ENCODE results near the gene ARL6IP4. TPM values are rescaled to one million over a fixed set of nuclear protein-coding genes. Genes with fewer than 3 reads are reported as not detected.

Gene ARL6IP4
- total and polyA plus RNA-seq, 3 experiments from 2014 or later = 172 to 246 (median 181) TPM

GRCh38 chr12:123027726-123028445, 47.4 kb downstream of the ARL6IP4 start:
- Mint-ChIP-seq H3K27ac (no peak overlapping the region), H3K9me3 (no peaks in the 10 kb centered on the region), H3K36me3 (peaks cover 0 to 15% (median 3%) of the 10 kb centered on the region in 3 donors), H3K4me1 (peaks cover 5 to 14% (median 9%) of the 10 kb centered on the region in 3 donors), H3K27me3 (no peaks in the 10 kb centered on the region), H3K4me3 (no peak overlapping the region)
- ChIA-PET CTCF (interaction anchor here (0.9 to 1.4 kb wide), 2 partner anchors 14 to 38 kb away, joined by 3 read pairs; no protein-coding TSS in a partner anchor), POLR2A (no interaction called here)
- H3K27me3 ChIP-seq (ENCODE audit: insufficient read depth, low read length, poor library complexity, severe bottlenecking) = no peaks in the 10 kb centered on the region
- no peak for DNase-seq
- no peak overlapping the region for H3K4me3 ChIP-seq (ENCODE audit: low read length)
- no peak overlapping the region for H3K27ac ChIP-seq (ENCODE audit: low read depth, low read length)
- no peaks in the 10 kb centered on the region for H3K9me3 ChIP-seq (ENCODE audit: low read length)
- peaks cover 8% of the 10 kb centered on the region for H3K4me1 ChIP-seq (ENCODE audit: insufficient read depth, low read length)
- peaks cover 5% of the 10 kb centered on the region for H3K36me3 ChIP-seq (ENCODE audit: insufficient read depth, low read length)

- CTCF ChIA-PET = no interaction called here
- POLR2A ChIA-PET = no interaction called here
- Mint-ChIP-seq H3K27me3 (no peaks in the 10 kb centered on the region), H3K36me3 (peaks cover 0 to 19% (median 3%) of the 10 kb centered on the region in 3 donors), H3K4me3 (no peak overlapping the region), H3K27ac (no peak overlapping the region), H3K9me3 (no peaks in the 10 kb centered on the region), H3K4me1 (peaks cover 8 to 17% (median 12%) of the 10 kb centered on the region in 3 donors)
- Histone ChIP-seq H3K27me3 (ENCODE audit: insufficient read depth, low read length, poor library complexity, severe bottlenecking) (no peaks in the 10 kb centered on the region), H3K36me3 (ENCODE audit: insufficient read depth, low read length) (peaks cover 5% of the 10 kb centered on the region), H3K9me3 (ENCODE audit: low read length) (no peaks in the 10 kb centered on the region), H3K27ac (ENCODE audit: low read depth, low read length) (no peak overlapping the region), H3K4me3 (ENCODE audit: low read length) (no peak overlapping the region), H3K4me1 (ENCODE audit: insufficient read depth, low read length) (peaks cover 10% of the 10 kb centered on the region)
- no peak for DNase-seq
These were observed 48.0 kb downstream of the ARL6IP4 start for GRCh38 chr12:123028475-123028874.

- Mint-ChIP-seq H3K36me3 (peaks cover 1 to 20% (median 3%) of the 10 kb centered on the region in 3 donors), H3K27ac (peak overlapping the region in 4 of 8 donors; percentile 5 to 32 (median 30)), H3K4me1 (peaks cover 16 to 24% (median 21%) of the 10 kb centered on the region in 3 donors), H3K27me3 (no peaks in the 10 kb centered on the region), H3K9me3 (no peaks in the 10 kb centered on the region), H3K4me3 (no peak overlapping the region)
- no peak for DNase-seq
- Histone ChIP-seq H3K36me3 (ENCODE audit: insufficient read depth, low read length) (peaks cover 5% of the 10 kb centered on the region), H3K27me3 (ENCODE audit: insufficient read depth, low read length, poor library complexity, severe bottlenecking) (no peaks in the 10 kb centered on the region), H3K4me1 (ENCODE audit: insufficient read depth, low read length) (peaks cover 18% of the 10 kb centered on the region), H3K27ac (ENCODE audit: low read depth, low read length) (no peak overlapping the region), H3K9me3 (ENCODE audit: low read length) (no peaks in the 10 kb centered on the region), H3K4me3 (ENCODE audit: low read length) (no peak overlapping the region)
- ChIA-PET CTCF (interaction anchor here (0.6 kb wide), 1 partner anchor 16 kb away, joined by 3 read pairs; no protein-coding TSS in a partner anchor), POLR2A (no interaction called here)
These were observed 49.1 kb downstream of the ARL6IP4 start for GRCh38 chr12:123029550-123029949.

- H3K4me1 ChIP-seq (ENCODE audit: insufficient read depth, low read length) = peaks cover 16% of the 10 kb centered on the region
- H3K9me3 ChIP-seq (ENCODE audit: low read length) = no peaks in the 10 kb centered on the region
- H3K4me3 ChIP-seq (ENCODE audit: low read length) = no peak overlapping the region
- DNase-seq = no peak
- POLR2A ChIA-PET = no interaction called here
- CTCF ChIA-PET = no interaction called here
- Mint-ChIP-seq H3K27ac (peak overlapping the region in 1 of 8 donors; percentile 15), H3K27me3 (no peaks in the 10 kb centered on the region), H3K4me3 (no peak overlapping the region), H3K36me3 (peaks cover 1 to 20% (median 3%) of the 10 kb centered on the region in 3 donors), H3K9me3 (no peaks in the 10 kb centered on the region), H3K4me1 (peaks cover 12 to 22% (median 20%) of the 10 kb centered on the region in 3 donors)
- peaks cover 5% of the 10 kb centered on the region for H3K36me3 ChIP-seq (ENCODE audit: insufficient read depth, low read length)
- H3K27me3 ChIP-seq (ENCODE audit: insufficient read depth, low read length, poor library complexity, severe bottlenecking) = no peaks in the 10 kb centered on the region
- H3K27ac ChIP-seq (ENCODE audit: low read depth, low read length) = no peak overlapping the region
These were observed 50.2 kb downstream of the ARL6IP4 start for GRCh38 chr12:123030686-123031085.

GRCh38 chr12:123031171-123031845, 50.8 kb downstream of the ARL6IP4 start:
- H3K27ac Mint-ChIP-seq = no peak overlapping the region

More at GRCh38 chr12:123031171-123031845, 50.8 kb downstream of the ARL6IP4 start:
- H3K4me1 ChIP-seq (ENCODE audit: insufficient read depth, low read length) = peaks cover 16% of the 10 kb centered on the region
- CTCF ChIA-PET = interaction anchor here (2.5 kb wide), 1 partner anchor 12 kb away, joined by 10 read pairs; no protein-coding TSS in a partner anchor
- Mint-ChIP-seq H3K27me3 (no peaks in the 10 kb centered on the region), H3K4me1 (peaks cover 12 to 20% (median 20%) of the 10 kb centered on the region in 3 donors), H3K36me3 (peaks cover 1 to 20% (median 3%) of the 10 kb centered on the region in 3 donors), H3K4me3 (no peak overlapping the region), H3K9me3 (no peaks in the 10 kb centered on the region)
- H3K36me3 ChIP-seq (ENCODE audit: insufficient read depth, low read length) = peaks cover 5% of the 10 kb centered on the region
- H3K9me3 ChIP-seq (ENCODE audit: low read length) = no peaks in the 10 kb centered on the region
- no peaks in the 10 kb centered on the region for H3K27me3 ChIP-seq (ENCODE audit: insufficient read depth, low read length, poor library complexity, severe bottlenecking)
- no peak overlapping the region for H3K27ac ChIP-seq (ENCODE audit: low read depth, low read length)
- DNase-seq = no peak
- POLR2A ChIA-PET = no interaction called here
- no peak overlapping the region for H3K4me3 ChIP-seq (ENCODE audit: low read length)

Other genes starting within 250 kb of the ARL6IP4 start
- gene HCAR1, start 249.8 kb upstream of the ARL6IP4 start, total RNA-seq = under 1 TPM; 0.13 to 0.16 TPM
- not detected for gene HCAR1, start 249.8 kb upstream of the ARL6IP4 start, polyA plus RNA-seq
- gene DENR, start 227.9 kb upstream of the ARL6IP4 start, total RNA-seq = 10 to 100 TPM; 78.8 to 79.3 TPM
- 68.7 TPM for gene DENR, start 227.9 kb upstream of the ARL6IP4 start, polyA plus RNA-seq
- gene CCDC62, start 206.1 kb upstream of the ARL6IP4 start, total RNA-seq = under 1 TPM; 0.35 to 0.53 TPM
- gene CCDC62, start 206.1 kb upstream of the ARL6IP4 start, polyA plus RNA-seq = 0.41 TPM
- gene HIP1R, start 145.2 kb upstream of the ARL6IP4 start, total RNA-seq = 10 to 100 TPM; 23.8 to 27.2 TPM
- 12.5 TPM for gene HIP1R, start 145.2 kb upstream of the ARL6IP4 start, polyA plus RNA-seq
- gene VPS37B, start 84.6 kb upstream of the ARL6IP4 start, total RNA-seq = 10 to 100 TPM; 19.3 to 19.9 TPM
- gene VPS37B, start 84.6 kb upstream of the ARL6IP4 start, polyA plus RNA-seq = 30.6 TPM
- gene ABCB9, start 14.2 kb upstream of the ARL6IP4 start, total RNA-seq = 1 to 10 TPM; 3.7 to 3.9 TPM
- gene ABCB9, start 14.2 kb upstream of the ARL6IP4 start, polyA plus RNA-seq = 0.99 TPM
- gene OGFOD2, start 5.4 kb upstream of the ARL6IP4 start, total RNA-seq = 10 to 100 TPM; 27.7 to 29.5 TPM
- gene OGFOD2, start 5.4 kb upstream of the ARL6IP4 start, polyA plus RNA-seq = 14.9 TPM
- 1 to 10 TPM; 5.1 to 6.1 TPM for gene PITPNM2, start 170.4 kb downstream of the ARL6IP4 start, total RNA-seq
- 1.8 TPM for gene PITPNM2, start 170.4 kb downstream of the ARL6IP4 start, polyA plus RNA-seq

Data from CD8-positive, alpha-beta memory T cell (primary cell).